SKM-1 (cell line): ENCODE results near the gene TPM1.

ENCODE experiments used
- DNase-seq: peaks from one replicate; lab custom pipeline; 2025; ENCODE audit not compliant: unreplicated experiment; lab: John Stamatoyannopoulos, UW

The TPM1 gene

GRCh38 chr15:63073497-63074172 is 31.1 kb downstream of the TPM1 start:
- no peak for DNase-seq

GRCh38 chr15:63075015-63075983 is 32.8 kb downstream of the TPM1 start:
- no peak for DNase-seq

GRCh38 chr15:63075984-63076713 is 33.6 kb downstream of the TPM1 start:
- no peak for DNase-seq

GRCh38 chr15:63076714-63077046 is 34.1 kb downstream of the TPM1 start:
- DNase-seq, result no peak

- DNase-seq, result no peak
Measured at GRCh38 chr15:63077952-63078351, 35.4 kb downstream of the TPM1 start.

- DNase-seq, result no peak
Measured at GRCh38 chr15:63079947-63080626, 37.5 kb downstream of the TPM1 start.

- DNase-seq, result no peak
Measured at GRCh38 chr15:63080634-63081250, 38.2 kb downstream of the TPM1 start.

- DNase-seq, result no peak
Measured at GRCh38 chr15:63082366-63082765, 39.8 kb downstream of the TPM1 start.

- no peak for DNase-seq
Measured at GRCh38 chr15:63083044-63083443, 40.5 kb downstream of the TPM1 start.

GRCh38 chr15:63083541-63083940 is 41.0 kb downstream of the TPM1 start:
- no peak for DNase-seq

- DNase-seq, result no peak
Measured at GRCh38 chr15:63084806-63085205, 42.3 kb downstream of the TPM1 start.

GRCh38 chr15:63085289-63085688 is 42.7 kb downstream of the TPM1 start:
- no peak for DNase-seq

GRCh38 chr15:63086271-63086670 is 43.7 kb downstream of the TPM1 start:
- no peak for DNase-seq

- DNase-seq, result no peak
Measured at GRCh38 chr15:63086947-63087346, 44.4 kb downstream of the TPM1 start.

- DNase-seq, result no peak
Measured at GRCh38 chr15:63088533-63089245, 46.1 kb downstream of the TPM1 start.

GRCh38 chr15:63089260-63090043 is 46.9 kb downstream of the TPM1 start:
- no peak for DNase-seq

- no peak for DNase-seq
Measured at GRCh38 chr15:63090472-63090871, 47.9 kb downstream of the TPM1 start.

- DNase-seq, result no peak
Measured at GRCh38 chr15:63090887-63091286, 48.3 kb downstream of the TPM1 start.
